Transverse colon (tissue), 4 donors: ENCODE measurements around the gene CYB561D2.

ENCODE experiments used
- EP300 ChIP-seq: sonication (generic); formaldehyde crosslinking; IDR thresholded peaks from one replicate; pipeline ENCODE4 v1.6.1; 2017; ENCODE audit warnings: antibody characterized with exemption, low read depth
- POLR2A ChIP-seq: fragments of 450-650 bp; IDR thresholded peaks from one replicate; pipeline ENCODE4 v1.6.1; 2016; ENCODE audit warnings: antibody characterized with exemption, mild to moderate bottlenecking, moderate library complexity
- POLR2AphosphoS5 ChIP-seq, 3 donors: sonication (generic); formaldehyde crosslinking; IDR thresholded peaks; one replicate each; pipeline ENCODE4 v1.6.1; 2016; ENCODE audit warnings: antibody characterized with exemption in 3 of 3
- TF ChIP-seq, protein P1 (sequence below), 5 experiments: fragments of 200-600 bp in 3 of 5; fragments of 450-650 bp in 2 of 5; sonication (generic) in 3 of 5; IDR thresholded peaks; 1 replicate in 2 of 5; 2 replicates in 3 of 5; pipeline ENCODE4 v1.5.1; 2016 to 2017; ENCODE audit warnings: antibody characterized with exemption in 5 of 5, inconsistent platforms in 3 of 5, mild to moderate bottlenecking in 2 of 5, moderate library complexity in 1 of 5

DNA sequence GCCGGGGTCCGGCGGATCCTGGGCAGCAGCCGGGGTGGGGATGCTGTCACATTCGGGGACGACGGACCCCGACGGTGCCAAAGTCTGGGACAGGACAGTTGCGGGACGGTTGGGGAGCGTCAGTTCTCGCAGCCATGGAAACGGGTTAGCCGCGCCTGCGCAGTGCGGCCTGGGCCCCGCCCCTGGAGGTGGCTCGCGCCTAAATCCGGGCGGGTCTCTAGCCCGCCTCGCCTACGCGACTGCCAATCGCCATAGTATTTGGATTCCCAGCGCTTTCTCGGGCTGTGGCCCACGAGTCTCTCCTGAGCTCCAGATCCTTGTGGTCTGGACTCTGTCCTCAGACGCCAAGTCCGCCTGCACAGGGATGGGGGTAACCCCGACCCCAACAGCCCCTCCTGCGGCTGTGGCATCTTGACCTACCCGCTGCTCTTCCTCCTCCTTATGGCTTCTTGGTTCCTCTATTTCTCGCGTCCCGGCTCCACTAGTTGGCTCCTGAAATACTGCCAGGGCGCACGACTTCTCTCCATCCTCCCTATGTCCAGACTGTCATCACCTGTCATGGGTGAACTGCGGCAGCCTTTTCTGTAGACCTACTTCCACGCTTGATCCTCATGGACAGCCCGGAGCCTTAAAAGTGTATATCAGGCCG lies 5.0 kb upstream of the CYB561D2 start, which contains the start of gene ZMYND10:
- TF ChIP-seq POLR2A = no peak
- TF ChIP-seq, protein P1, sequence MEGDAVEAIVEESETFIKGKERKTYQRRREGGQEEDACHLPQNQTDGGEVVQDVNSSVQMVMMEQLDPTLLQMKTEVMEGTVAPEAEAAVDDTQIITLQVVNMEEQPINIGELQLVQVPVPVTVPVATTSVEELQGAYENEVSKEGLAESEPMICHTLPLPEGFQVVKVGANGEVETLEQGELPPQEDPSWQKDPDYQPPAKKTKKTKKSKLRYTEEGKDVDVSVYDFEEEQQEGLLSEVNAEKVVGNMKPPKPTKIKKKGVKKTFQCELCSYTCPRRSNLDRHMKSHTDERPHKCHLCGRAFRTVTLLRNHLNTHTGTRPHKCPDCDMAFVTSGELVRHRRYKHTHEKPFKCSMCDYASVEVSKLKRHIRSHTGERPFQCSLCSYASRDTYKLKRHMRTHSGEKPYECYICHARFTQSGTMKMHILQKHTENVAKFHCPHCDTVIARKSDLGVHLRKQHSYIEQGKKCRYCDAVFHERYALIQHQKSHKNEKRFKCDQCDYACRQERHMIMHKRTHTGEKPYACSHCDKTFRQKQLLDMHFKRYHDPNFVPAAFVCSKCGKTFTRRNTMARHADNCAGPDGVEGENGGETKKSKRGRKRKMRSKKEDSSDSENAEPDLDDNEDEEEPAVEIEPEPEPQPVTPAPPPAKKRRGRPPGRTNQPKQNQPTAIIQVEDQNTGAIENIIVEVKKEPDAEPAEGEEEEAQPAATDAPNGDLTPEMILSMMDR (IDR thresholded peaks at IDR 0.05) = no peak
- no peak for TF ChIP-seq EP300
- no peak for TF ChIP-seq POLR2AphosphoS5 (IDR thresholded peaks at IDR 0.05)
